K562 (cell line): ENCODE data around the gene DNAH9. TPM values are rescaled to one million over a fixed set of nuclear protein-coding genes. Genes with fewer than 3 reads are reported as not detected.

Experiments
- ATAC-seq: fragments of 200-7000 bp; cut with Tn5 transposase; 3 replicates; pipeline ENCODE4 v1.9.1; 2020; ENCODE audit warnings: moderate library complexity
- BruUV-seq: library from RNA; stranded (reverse); fragments of 400-500 nt; replicated peaks from 2 replicates; lab custom pipeline; 2021; lab: Mats Ljungman, UMichigan
- CTCF ChIA-PET: fragments of 300-600 bp; formaldehyde crosslinking; extraction: SDS; loops from one replicate; lab custom pipeline; 2021; ENCODE audit warnings: low intra/inter-chr PET ratio; lab: Yijun Ruan, JAX
- POLR2A ChIA-PET: fragments of 300-600, 350-650 bp; sonication (Branson Sonifier 250); formaldehyde crosslinking; extraction: SDS; loops from one replicate; lab custom pipeline; 2021; ENCODE audit warnings: antibody characterized with exemption, inconsistent platforms; lab: Yijun Ruan, JAX
- DNase-seq, 4 experiments: peaks; one replicate each; pipeline versions ENCODE4 v3.0.0 to v3.0.0-alpha.2; 2011 to 2018; ENCODE audit warnings: low spot score in 3 of 4, mixed read lengths in 3 of 4; ENCODE audit errors: extremely low read depth in 1 of 4
- FAIRE-seq: peaks from 2 replicates; lab custom pipeline; 2011; peaks lifted over from hg19 to GRCh38; lab: Jason Lieb, UNC
- H2AFZ ChIP-seq: 2 replicates; pipeline ENCODE4 v1.6.0; 2011; ENCODE audit warnings: low read depth, low read length, control low read depth, inconsistent platforms
- H3K27ac ChIP-seq: fragments of 200-600 bp; 3 replicates; pipeline ENCODE4 v1.8.0; 2011; ENCODE audit warnings: low read depth, mild to moderate bottlenecking, control low read depth, inconsistent platforms, low read length, moderate library complexity, mixed read lengths; ENCODE audit errors: extremely low read depth
- H3K27me3 ChIP-seq, 2 experiments: fragments of 300-600 bp in 1 of 2; 2 replicates in 1 of 2; 3 replicates in 1 of 2; pipeline versions ENCODE4 v1.6.0 to v1.8.0; 2011; ENCODE audit warnings: inconsistent platforms in 2 of 2, low read length in 2 of 2, mild to moderate bottlenecking in 1 of 2, mixed read lengths in 1 of 2, moderate library complexity in 1 of 2; ENCODE audit not compliant: control insufficient read depth in 2 of 2, insufficient read depth in 2 of 2
- H3K36me3 ChIP-seq: fragments of 300-600 bp; 3 replicates; pipeline ENCODE4 v1.8.0; 2011; ENCODE audit warnings: mild to moderate bottlenecking, low read length, inconsistent platforms; ENCODE audit not compliant: control insufficient read depth, insufficient read depth
- H3K4me1 ChIP-seq, 2 experiments: fragments of 200-600 bp in 1 of 2; replicated peaks in 1 of 2; 2 replicates in 1 of 2; 3 replicates in 1 of 2; pipeline versions ENCODE4 v1.5.1 to v1.8.0; 2011; ENCODE audit warnings: inconsistent platforms in 2 of 2, low read length in 2 of 2, mild to moderate bottlenecking in 1 of 2, mixed read lengths in 1 of 2, moderate library complexity in 1 of 2; ENCODE audit not compliant: control insufficient read depth in 2 of 2, insufficient read depth in 2 of 2
- H3K4me2 ChIP-seq: 2 replicates; pipeline ENCODE4 v1.6.1; 2011; ENCODE audit warnings: low read length, control low read depth, inconsistent platforms, mixed read lengths; ENCODE audit not compliant: insufficient read depth
- H3K4me3 ChIP-seq: fragments of 200-600 bp; sonication (generic), shearing (Covaris generic); 2 replicates; pipeline ENCODE4 v1.5.1; 2016; ENCODE audit warnings: control low read depth, inconsistent platforms
- H3K79me2 ChIP-seq: fragments of 200-600 bp; 3 replicates; pipeline ENCODE4 v1.8.0; 2011; ENCODE audit warnings: low read length, inconsistent platforms; ENCODE audit not compliant: control insufficient read depth, insufficient read depth
- H3K9ac ChIP-seq, 2 experiments: 2 replicates each; pipeline versions ENCODE4 v1.6.0 to v1.6.1; 2011; ENCODE audit warnings: low read depth in 2 of 2, low read length in 2 of 2, control low read depth in 1 of 2, inconsistent platforms in 1 of 2, mild to moderate bottlenecking in 1 of 2, mixed read lengths in 1 of 2; ENCODE audit not compliant: insufficient read depth in 1 of 2
- H3K9me1 ChIP-seq: one replicate; pipeline ENCODE4 v1.6.0; 2011; ENCODE audit warnings: inconsistent platforms, mild to moderate bottlenecking, low read length, moderate library complexity; ENCODE audit not compliant: control insufficient read depth, insufficient read depth
- H3K9me3 ChIP-seq: replicated peaks from 2 replicates; pipeline ENCODE4 v1.5.1; 2011; ENCODE audit warnings: low read depth, low read length, inconsistent platforms; ENCODE audit not compliant: control insufficient read depth, insufficient read depth
- H4K20me1 ChIP-seq: replicated peaks from 2 replicates; pipeline ENCODE4 v1.6.1; 2011; ENCODE audit warnings: low read length, inconsistent platforms, mixed read lengths; ENCODE audit not compliant: control insufficient read depth, insufficient read depth
- CC2D1A ChIP-seq: fragments of 450-650 bp; IDR thresholded peaks from 2 replicates; pipeline ENCODE4 v1.6.1; 2017; ENCODE audit warnings: mild to moderate bottlenecking
- E2F6 ChIP-seq, 2 experiments: IDR thresholded peaks; 2 replicates each; pipeline ENCODE4 v1.6.1; 2011; ENCODE audit warnings: borderline replicate concordance in 1 of 2, control low read depth in 1 of 2, low read depth in 1 of 2, low read length in 1 of 2, mild to moderate bottlenecking in 1 of 2, mixed read lengths in 1 of 2, moderate library complexity in 1 of 2; ENCODE audit not compliant: insufficient read depth in 1 of 2, insufficient read length in 1 of 2, poor library complexity in 1 of 2, severe bottlenecking in 1 of 2; ENCODE audit errors: extremely low read depth in 1 of 2
- ELK3 ChIP-seq: fragments of 450-650 bp; formaldehyde crosslinking; IDR thresholded peaks from 2 replicates; pipeline ENCODE4 v1.4.0; 2020; ENCODE audit warnings: mild to moderate bottlenecking
- NCOA4 ChIP-seq: fragments of 450-650 bp; IDR thresholded peaks from 2 replicates; pipeline ENCODE4 v1.6.1; 2018; ENCODE audit warnings: mild to moderate bottlenecking; ENCODE audit not compliant: partially characterized antibody
- NONO ChIP-seq, 2 experiments: fragments of 200-400 bp in 1 of 2; fragments of 450-650 bp in 1 of 2; formaldehyde crosslinking in 1 of 2; IDR thresholded peaks; 2 replicates each; pipeline ENCODE4 v1.6.1; 2017; ENCODE audit warnings: low read depth in 2 of 2, mild to moderate bottlenecking in 2 of 2, moderate library complexity in 2 of 2, low read length in 1 of 2
- POU5F1 ChIP-seq: fragments of 150-350 bp; IDR thresholded peaks from 2 replicates; pipeline ENCODE4 v1.6.1; 2014; ENCODE audit warnings: borderline replicate concordance, low read length, low read depth, mild to moderate bottlenecking; ENCODE audit not compliant: partially characterized antibody
- PPARD ChIP-seq: fragments of 250-450 bp; sonication (Bioruptor Pico); IDR thresholded peaks from 2 replicates; pipeline ENCODE4 v1.8.0; 2022; ENCODE audit warnings: inconsistent platforms, mild to moderate bottlenecking, moderate library complexity
- RNF219 ChIP-seq: fragments of 250-450 bp; sonication (Bioruptor Pico); IDR thresholded peaks from 2 replicates; pipeline ENCODE4 v1.5.0; 2022; ENCODE audit warnings: mild to moderate bottlenecking
- SMARCA4 ChIP-seq: fragments of 450-650 bp; IDR thresholded peaks from 2 replicates; pipeline ENCODE4 v1.6.1; 2016
- TAF1 ChIP-seq: IDR thresholded peaks from 2 replicates; pipeline ENCODE4 v1.6.1; 2011; ENCODE audit warnings: mild to moderate bottlenecking, low read length, moderate library complexity; ENCODE audit not compliant: insufficient read depth, control insufficient read depth, severe bottlenecking; ENCODE audit errors: extremely low read depth
- ZBTB33 ChIP-seq: sonication (generic); formaldehyde crosslinking; IDR thresholded peaks from 2 replicates; pipeline ENCODE4 v1.8.1; 2023; ENCODE audit warnings: mild to moderate bottlenecking, missing genetic modification reagents
- ZBTB9 ChIP-seq: fragments of 450-650 bp; formaldehyde crosslinking; IDR thresholded peaks from 2 replicates; pipeline ENCODE4 v1.4.0; 2020; ENCODE audit warnings: mild to moderate bottlenecking, moderate library complexity
- WGBS: fragments of 100-300 bp; shearing (Covaris generic); methylation state at CpG from one replicate; pipeline ENCODE4 v1.1.6; 2016; ENCODE audit warnings: low coverage, mixed read lengths; ENCODE audit not compliant: insufficient coverage; ENCODE audit errors: missing lambda C conversion rate; 5-methylcytosine and 5-hydroxymethylcytosine counted together
- in situ Hi-C: fragments of 300-500 bp; cut with MboI; formaldehyde crosslinking; loops from 4 replicates; pipeline ENCODE4 v1.15.0; 2018; ENCODE audit warnings: inconsistent platforms, mixed read lengths
- intact Hi-C: fragments of 100-400 bp; cut with micrococcal nuclease; formaldehyde crosslinking; loops from 2 replicates; pipeline ENCODE4 v1.14.2; 2022
- polyA plus RNA-seq, 8 experiments: library from polyadenylated mRNA; depleted of rRNA in 4 of 8; stranded (reverse) in 5 of 8; unstranded in 3 of 8; fragments of >200 nt; fragmentation: Nextera tagmentation in 2 of 8; fragmentation: Illumina TruSeq in 1 of 8; extraction: Ambion mirVana in 2 of 8; extraction: Trizol in 1 of 8; gene quantifications; 2 replicates each; pipeline versions ENCODE4 v1.2.1 to v1.2.3, GENCODE V29; 2011 to 2014; ENCODE audit warnings: inconsistent platforms in 1 of 8, missing spikeins in 1 of 8
- total RNA-seq, 7 experiments: library from RNA; depleted of rRNA in 6 of 7; stranded (reverse); fragments of >200 nt in 6 of 7; fragmentation: Illumina TruSeq in 2 of 7; extraction: Trizol in 2 of 7; gene quantifications; 2 replicates each; pipeline versions ENCODE4 v1.2.1 to v1.2.3, GENCODE V29; 2011 to 2021; ENCODE audit warnings: low replicate concordance in 1 of 7

DNAH9 gene
- total and polyA plus RNA-seq, 9 of the 15 experiments (the other 6 are each of a cell fraction or from before 2014, with no cell fraction given) = not detected

- no peaks in the 10 kb centered on the region; a peak in 1 of 5 replicates for H3K27me3 ChIP-seq
- no TSS peak for BruUV-seq
- 1% methylated on average over 33 of the region's 46 CpGs for WGBS
- H3K9me1 ChIP-seq = no peaks in the 10 kb centered on the region
- in situ Hi-C loops = no loop called here
- intact Hi-C loops = no loop called here
- H4K20me1 ChIP-seq = no peaks in the 10 kb centered on the region
- no peak overlapping the region for H2AFZ ChIP-seq
- no peak overlapping the region for H3K9ac ChIP-seq
- H3K4me2 ChIP-seq = no peak overlapping the region
- H3K79me2 ChIP-seq = no peaks in the 10 kb centered on the region
- H3K27ac ChIP-seq = no peak overlapping the region
- H3K9me3 ChIP-seq = no peaks in the 10 kb centered on the region
- ChIA-PET POLR2A (no interaction called here), CTCF (no interaction called here)
- no peaks in the 10 kb centered on the region for H3K36me3 ChIP-seq
- ATAC-seq = no peak
- H3K4me1 ChIP-seq = peaks cover 0 to 5% of the 10 kb centered on the region in 2 experiments; a peak in 2 of 5 replicates
- FAIRE-seq = no peak
- no peak for DNase-seq
- no peak overlapping the region for H3K4me3 ChIP-seq
- TF ChIP-seq ELK3 (CRISPR knock-in tag) (no peak), RNF219 (CRISPR knock-in tag) (no peak), SMARCA4 (no peak), CC2D1A (no peak), POU5F1 (no peak), ZBTB33 (no peak), TAF1 (no peak), PPARD (CRISPR knock-in tag) (no peak), NCOA4 (no peak), E2F6 (IDR thresholded peaks at IDR 0.05; ENCODE audit: borderline replicate concordance in 1 of 2, extremely low read depth in 1 of 2, insufficient read depth in 1 of 2, insufficient read length in 1 of 2, low read depth in 1 of 2, low read length in 1 of 2, poor library complexity in 1 of 2, severe bottlenecking in 1 of 2) (no peak), NONO (IDR thresholded peaks at IDR 0.05; ENCODE audit: low read depth in 2 of 2, low read length in 1 of 2) (no peak), ZBTB9 (CRISPR knock-in tag) (no peak)
These were observed 40.4 kb upstream of the DNAH9 start for GRCh38 chr17:11557727-11558452.
